H54 (cell line): Measurements from ENCODE around the gene GOLGA8J.
"Not testable (repeated sequence)": the region's sequence is repeated elsewhere in the genome, so short reads cannot be mapped to it uniquely, and the experiment has no call there.

Experiments
- DNase-seq: peaks from one replicate; pipeline ENCODE4 v3.0.0; 2011; ENCODE audit warnings: low spot score, mixed read lengths; ENCODE audit not compliant: insufficient read length
- FAIRE-seq: peaks from 3 replicates; lab custom pipeline; 2011; peaks lifted over from hg19 to GRCh38; lab: Jason Lieb, UNC
- POLR2A ChIP-seq: IDR thresholded peaks from 2 replicates; pipeline ENCODE4 v1.6.1; 2011; ENCODE audit warnings: low read depth, mild to moderate bottlenecking, low read length

The GOLGA8J gene, protein sequence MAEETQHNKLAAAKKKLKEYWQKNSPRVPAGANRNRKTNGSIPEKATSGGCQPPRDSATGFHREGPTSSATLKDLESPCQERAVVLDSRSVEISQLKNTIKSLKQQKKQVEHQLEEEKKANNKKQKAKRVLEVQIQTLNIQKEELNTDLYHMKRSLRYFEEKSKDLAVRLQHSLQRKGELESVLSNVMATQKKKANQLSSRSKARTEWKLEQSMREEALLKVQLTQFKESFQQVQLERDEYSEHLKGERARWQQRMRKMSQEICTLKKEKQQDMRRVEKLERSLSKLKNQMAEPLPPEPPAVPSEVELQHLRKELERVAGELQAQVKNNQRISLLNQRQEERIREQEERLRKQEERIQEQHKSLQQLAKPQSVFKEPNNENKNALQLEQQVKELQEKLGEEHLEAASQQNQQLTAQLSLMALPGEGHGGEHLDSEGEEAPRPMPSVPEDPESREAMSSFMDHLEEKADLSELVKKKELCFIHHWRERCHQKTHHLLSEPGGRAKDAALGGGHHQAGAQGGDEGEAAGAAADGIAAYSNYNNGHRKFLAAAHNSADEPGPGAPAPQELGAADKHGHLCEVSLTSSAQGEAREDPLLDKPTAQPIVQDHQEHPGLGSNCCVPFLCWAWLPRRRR

DNA sequence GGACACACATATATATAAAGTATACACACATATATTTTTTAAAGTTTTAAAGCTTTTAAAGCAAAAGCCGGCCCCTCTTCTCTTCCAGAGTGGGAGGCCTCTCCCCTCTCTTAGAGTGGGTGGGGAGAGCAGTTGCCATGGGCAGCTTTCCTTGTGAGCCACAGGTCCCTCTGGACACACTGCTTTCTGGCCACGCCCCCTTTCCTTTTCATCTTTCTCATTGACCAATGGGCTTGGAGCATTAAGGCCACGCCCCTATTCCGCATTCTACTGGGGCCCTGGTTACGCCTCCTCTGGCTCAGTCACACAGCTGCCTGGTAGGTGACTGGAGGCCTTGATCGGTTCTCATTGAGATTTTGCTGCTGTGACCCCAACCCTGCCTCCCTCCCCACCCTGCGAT lies at the start of gene GOLGA8J:
GOLGA8J (plus strand) TSS at position 301 of the 400 bp plus-strand sequence; CDS start at position 399, 98 bp downstream.
- DNase-seq, FAIRE-seq: not testable (repeated sequence)

DNA sequence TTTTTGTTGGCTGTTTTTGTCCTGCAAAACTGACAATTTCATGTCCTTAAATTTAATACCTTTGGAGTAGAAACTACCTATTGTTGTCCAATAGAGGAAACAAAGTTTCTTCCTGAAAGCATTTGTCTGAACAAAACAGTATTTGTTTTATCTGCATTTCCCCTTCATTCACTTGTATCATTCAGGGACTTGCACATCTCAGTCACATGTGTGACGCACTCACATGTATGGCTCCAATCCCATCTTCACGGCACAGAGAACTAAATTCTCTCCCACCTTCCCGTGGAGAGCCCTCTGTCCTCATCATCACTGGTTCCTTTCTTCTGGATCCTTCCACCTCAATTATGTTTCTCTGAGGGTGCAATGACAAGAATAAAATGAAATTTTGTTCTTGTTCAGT lies 49.5 kb upstream of the GOLGA8J start:
- DNase-seq (no peak), FAIRE-seq (no peak)
- no peak for TF ChIP-seq POLR2A

GRCh38 chr15:30033763-30034162 lies 49.0 kb upstream of the GOLGA8J start:
- no peak for TF ChIP-seq POLR2A
- no peak for DNase-seq
- no peak for FAIRE-seq

GRCh38 chr15:30036036-30036703 lies 46.6 kb upstream of the GOLGA8J start:
- FAIRE-seq (no peak), DNase-seq (no peak)
- no peak for TF ChIP-seq POLR2A

- DNase-seq (peak; percentile 31), FAIRE-seq (peak; percentile 58)
- no peak for TF ChIP-seq POLR2A
These were observed 43.9 kb upstream of the GOLGA8J start for GRCh38 chr15:30038667-30039523.

GRCh38 chr15:30041868-30042267 lies 40.9 kb upstream of the GOLGA8J start:
- no peak for TF ChIP-seq POLR2A
- DNase-seq = no peak
- FAIRE-seq = no peak

- no peak for FAIRE-seq
- no peak for TF ChIP-seq POLR2A
- DNase-seq = no peak
These were observed 40.2 kb upstream of the GOLGA8J start for GRCh38 chr15:30042556-30042955.

DNA sequence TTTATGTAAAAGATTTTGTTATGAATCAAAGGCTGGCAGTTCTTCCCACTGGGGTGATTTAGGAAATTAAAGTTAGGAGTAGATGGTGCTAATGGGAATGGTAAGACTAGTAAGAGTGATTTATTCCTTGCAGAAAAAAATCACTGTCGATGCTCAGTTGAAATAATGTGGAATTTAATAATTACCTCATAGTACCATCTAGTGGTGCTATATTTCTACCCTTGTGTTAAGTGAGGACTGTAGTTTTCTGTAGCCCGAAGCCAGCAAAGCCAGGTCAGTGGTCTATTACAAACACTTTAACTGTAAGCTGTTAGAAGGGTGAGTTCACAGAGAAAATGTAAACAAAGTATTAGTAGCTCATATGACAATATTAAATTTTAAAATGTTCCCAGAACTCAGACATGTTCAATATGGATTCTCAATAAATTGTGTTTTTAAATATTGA lies 39.5 kb upstream of the GOLGA8J start:
- TF ChIP-seq POLR2A = no peak
- DNase-seq (no peak), FAIRE-seq (no peak)

GRCh38 chr15:30044377-30044776 lies 38.4 kb upstream of the GOLGA8J start:
- TF ChIP-seq POLR2A = no peak
- FAIRE-seq = no peak
- DNase-seq = no peak

DNA sequence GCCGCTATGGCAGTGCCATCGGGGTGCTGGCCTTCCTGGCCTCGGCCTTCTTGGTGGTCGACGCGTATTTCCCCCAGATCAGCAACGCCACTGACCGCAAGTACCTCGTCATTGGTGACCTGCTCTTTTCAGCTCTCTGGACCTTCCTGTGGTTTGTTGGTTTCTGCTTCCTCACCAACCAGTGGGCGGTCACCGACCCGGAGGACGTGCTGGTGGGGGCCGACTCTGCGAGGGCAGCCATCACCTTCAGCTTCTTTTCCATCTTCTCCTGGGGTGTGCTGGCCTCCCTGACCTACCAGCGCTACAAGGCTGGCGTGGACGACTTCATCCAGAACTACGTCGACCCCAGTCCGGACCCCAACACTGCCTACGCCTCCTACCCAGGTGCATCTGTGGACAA lies 37.9 kb upstream of the GOLGA8J start:
- not testable (repeated sequence) for FAIRE-seq, DNase-seq

DNA sequence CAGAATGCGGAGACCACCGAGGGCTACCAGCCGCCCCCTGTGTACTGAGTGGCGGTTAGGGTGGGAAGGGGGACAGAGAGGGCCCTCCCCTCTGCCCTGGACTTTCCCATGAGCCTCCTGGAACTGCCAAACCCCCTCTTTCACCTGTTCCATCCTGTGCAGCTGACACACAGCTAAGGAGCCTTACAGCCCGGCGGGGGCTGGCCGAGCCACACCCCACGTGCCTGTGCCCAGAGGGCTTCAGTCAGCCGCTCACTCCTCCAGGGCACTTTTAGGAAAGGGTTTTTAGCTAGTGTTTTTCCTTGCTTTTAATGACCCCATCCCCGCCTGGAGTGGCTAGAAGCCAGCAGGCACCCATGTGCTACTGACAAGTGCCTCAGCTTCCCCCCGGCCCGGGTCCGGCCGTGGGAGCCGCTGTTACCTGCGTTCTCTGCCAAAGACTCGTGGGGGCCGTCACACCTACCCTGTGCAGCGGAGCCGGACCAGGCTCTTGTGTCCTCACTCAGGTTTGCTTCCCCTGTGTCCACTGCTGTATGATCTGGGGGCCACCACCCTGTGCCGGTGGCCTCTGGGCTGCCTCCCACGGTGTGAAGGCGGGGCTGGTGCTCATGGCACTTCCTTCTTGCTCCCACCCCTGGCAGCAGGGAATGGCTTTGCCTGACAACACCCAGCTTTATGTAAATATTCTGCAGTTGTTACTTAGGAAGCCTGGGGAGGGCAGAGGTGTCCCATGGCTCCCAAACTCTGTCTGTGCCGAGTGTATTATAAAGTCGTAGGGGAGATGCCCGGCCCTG lies 37.3 kb upstream of the GOLGA8J start:
- not testable (repeated sequence) for FAIRE-seq, DNase-seq

GRCh38 chr15:30046430-30046829 lies 36.3 kb upstream of the GOLGA8J start:
- TF ChIP-seq POLR2A = no peak
- DNase-seq (no peak), FAIRE-seq (no peak)

GRCh38 chr15:30055604-30056003 lies 27.2 kb upstream of the GOLGA8J start:
- DNase-seq (no peak), FAIRE-seq (no peak)
- TF ChIP-seq POLR2A = no peak
